AG04450 (cell line): ENCODE results near the gene DDX43. TPM values are rescaled to one million over a fixed set of nuclear protein-coding genes. Genes with fewer than 3 reads are reported as not detected.

Experiments used
- CTCF ChIA-PET: fragments of 300-600, 350-600 bp; formaldehyde crosslinking; extraction: SDS; loops from one replicate; lab custom pipeline; 2022; ENCODE audit warnings: antibody characterized with exemption, inconsistent platforms; lab: Charles Lee
- POLR2A ChIA-PET: fragments of 350-600 bp; formaldehyde crosslinking; extraction: SDS; loops from one replicate; lab custom pipeline; 2021; ENCODE audit warnings: antibody characterized with exemption, inconsistent platforms; lab: Yijun Ruan, JAX
- DNase-seq: peaks from one replicate; pipeline ENCODE4 v3.0.0-alpha.2; 2011; ENCODE audit warnings: low read depth, low spot score
- H3K27ac ChIP-seq: one replicate; pipeline ENCODE4 v1.5.1; 2012; ENCODE audit warnings: low read depth, low read length, control low read depth
- H3K27me3 ChIP-seq: one replicate; pipeline ENCODE4 v1.6.0; 2012; ENCODE audit warnings: low read length; ENCODE audit not compliant: control insufficient read depth, insufficient read depth
- H3K4me3 ChIP-seq: 2 replicates; pipeline ENCODE4 v1.5.1; 2011; ENCODE audit warnings: mild to moderate bottlenecking, low read depth, low read length, control low read depth
- H3K9me3 ChIP-seq: 2 replicates; pipeline ENCODE4 v1.5.1; 2012; ENCODE audit warnings: low read length; ENCODE audit not compliant: control insufficient read depth, insufficient read depth
- CTCF ChIP-seq: IDR thresholded peaks from 2 replicates; pipeline ENCODE4 v1.5.1; 2011; ENCODE audit warnings: low read depth, low read length, control low read depth, inconsistent platforms
- polyA plus RNA-seq: library from polyadenylated mRNA; depleted of rRNA; stranded (reverse); fragments of >200 nt; gene quantifications from 2 replicates; pipeline ENCODE4 v1.2.3, GENCODE V29; 2011

The DDX43 gene
- polyA plus RNA-seq, 1 experiment = 0.37 TPM

DNA sequence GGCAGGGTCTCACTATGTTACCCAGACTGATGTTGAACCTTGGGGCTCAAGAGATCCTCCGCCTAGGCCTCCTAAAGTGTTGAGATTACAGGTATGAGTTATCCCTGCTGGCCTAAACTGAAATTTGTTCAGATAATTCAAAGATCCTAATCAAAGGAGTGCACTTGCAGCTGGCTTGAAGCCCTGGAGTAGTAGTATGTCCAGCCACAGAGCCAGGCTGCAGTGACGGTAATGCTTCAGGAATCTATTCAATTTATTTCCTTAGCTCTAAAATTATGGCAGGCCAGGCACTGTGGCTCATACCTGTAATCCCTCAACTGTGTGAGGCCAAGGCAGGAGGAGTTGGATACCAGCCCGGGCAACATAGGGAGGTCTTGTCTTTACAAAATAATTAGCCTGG is 1.4 kb upstream of the DDX43 start:
- TF ChIP-seq CTCF = no peak
- CTCF ChIA-PET = no interaction called here
- DNase-seq = no peak
- no peak overlapping the region for H3K27ac ChIP-seq
- POLR2A ChIA-PET = no interaction called here
- H3K9me3 ChIP-seq = peaks cover 8% of the 10 kb centered on the region; the same call in 1 of the 2 replicates
- no peaks in the 10 kb centered on the region for H3K27me3 ChIP-seq
- H3K4me3 ChIP-seq = no peak overlapping the region

GRCh38 chr6:73395875-73396274 is 1.2 kb downstream of the DDX43 start:
- H3K9me3 ChIP-seq = peaks cover 8% of the 10 kb centered on the region; the same call in 1 of the 2 replicates
- CTCF ChIA-PET = no interaction called here
- no peaks in the 10 kb centered on the region for H3K27me3 ChIP-seq
- DNase-seq = no peak
- TF ChIP-seq CTCF = no peak
- H3K4me3 ChIP-seq = no peak overlapping the region
- POLR2A ChIA-PET = no interaction called here
- H3K27ac ChIP-seq = no peak overlapping the region

GRCh38 chr6:73400656-73401055 is 6.0 kb downstream of the DDX43 start:
- H3K27me3 ChIP-seq = no peaks in the 10 kb centered on the region
- no peak for DNase-seq
- no peak overlapping the region for H3K27ac ChIP-seq
- H3K9me3 ChIP-seq = no peaks in the 10 kb centered on the region
- POLR2A ChIA-PET = no interaction called here
- H3K4me3 ChIP-seq = no peak overlapping the region
- CTCF ChIA-PET = no interaction called here
- no peak for TF ChIP-seq CTCF

DNA sequence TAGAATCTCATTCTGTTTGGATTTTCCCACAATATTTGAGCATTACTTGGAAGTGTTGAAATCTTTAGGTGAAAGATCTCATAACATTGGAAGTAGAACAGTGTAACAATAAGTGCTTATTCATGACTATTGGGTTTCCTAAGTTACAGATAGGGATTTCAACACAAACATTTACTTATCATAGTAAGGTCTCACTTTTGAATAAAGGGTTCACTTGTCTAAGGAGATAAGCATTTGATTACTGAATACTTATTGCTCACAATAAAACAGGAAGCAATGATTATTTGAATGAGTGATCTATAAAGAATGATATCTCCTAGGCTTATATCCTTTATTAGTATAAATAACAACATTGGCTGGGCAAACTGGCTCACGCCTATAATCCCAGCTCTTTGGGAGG is 14.8 kb downstream of the DDX43 start:
- no peak for TF ChIP-seq CTCF
- Histone ChIP-seq H3K27me3 (no peaks in the 10 kb centered on the region), H3K4me3 (no peak overlapping the region), H3K27ac (no peak overlapping the region), H3K9me3 (no peaks in the 10 kb centered on the region)
- no peak for DNase-seq
- ChIA-PET CTCF (no interaction called here), POLR2A (no interaction called here)

GRCh38 chr6:73413102-73413501 is 18.5 kb downstream of the DDX43 start:
- Histone ChIP-seq H3K9me3 (no peaks in the 10 kb centered on the region), H3K27me3 (no peaks in the 10 kb centered on the region), H3K4me3 (no peak overlapping the region), H3K27ac (no peak overlapping the region)
- TF ChIP-seq CTCF = no peak
- CTCF ChIA-PET = no interaction called here
- no peak for DNase-seq
- POLR2A ChIA-PET = no interaction called here
